Hepatocyte (in vitro differentiated cells): ENCODE results near the gene GIMAP7. TPM values are rescaled to one million over a fixed set of nuclear protein-coding genes. Genes with fewer than 3 reads are reported as not detected.

Experiments
- DNase-seq: peaks from one replicate; pipeline ENCODE4 v3.0.0-alpha.2; 2016; ENCODE audit warnings: low spot score
- H2AFZ ChIP-seq: fragments of 200-600 bp; sonication (generic); 2 replicates; pipeline ENCODE4 v1.6.0; 2016; ENCODE audit warnings: antibody characterized with exemption, mild to moderate bottlenecking
- H3K27ac ChIP-seq: fragments of 200-600 bp; sonication (generic); 2 replicates; pipeline ENCODE4 v1.5.1; 2016; ENCODE audit warnings: mild to moderate bottlenecking
- H3K27me3 ChIP-seq: fragments of 200-600 bp; sonication (generic); 2 replicates; pipeline ENCODE4 v1.6.1; 2016
- H3K36me3 ChIP-seq: fragments of 200-600 bp; sonication (generic); replicated peaks from 2 replicates; pipeline ENCODE4 v1.5.1; 2016; ENCODE audit warnings: low read depth; ENCODE audit not compliant: insufficient read depth
- H3K4me1 ChIP-seq: fragments of 200-600 bp; sonication (generic); 2 replicates; pipeline ENCODE4 v1.5.1; 2016; ENCODE audit warnings: mild to moderate bottlenecking, moderate library complexity; ENCODE audit not compliant: insufficient read depth
- H3K4me2 ChIP-seq: fragments of 200-600 bp; sonication (generic); 2 replicates; pipeline ENCODE4 v1.6.0; 2016
- H3K4me3 ChIP-seq: fragments of 200-600 bp; sonication (generic); 2 replicates; pipeline ENCODE4 v1.5.1; 2016; ENCODE audit warnings: mild to moderate bottlenecking
- H3K79me2 ChIP-seq: fragments of 200-600 bp; sonication (generic); 2 replicates; pipeline ENCODE4 v1.6.0; 2017; ENCODE audit warnings: mild to moderate bottlenecking
- H3K9me2 ChIP-seq: fragments of 200-600 bp; sonication (generic); replicated peaks from 2 replicates; pipeline ENCODE4 v1.6.0; 2017; ENCODE audit warnings: mild to moderate bottlenecking; ENCODE audit not compliant: insufficient read depth
- H3K9me3 ChIP-seq: fragments of 200-600 bp; sonication (generic); 2 replicates; pipeline ENCODE4 v1.5.1; 2016; ENCODE audit warnings: low read depth, mild to moderate bottlenecking
- H4K20me1 ChIP-seq: fragments of 200-600 bp; sonication (generic); 2 replicates; pipeline ENCODE4 v1.6.0; 2016; ENCODE audit warnings: mild to moderate bottlenecking; ENCODE audit not compliant: insufficient read depth, poor library complexity, severe bottlenecking
- CTCF ChIP-seq: fragments of 200-600 bp; sonication (generic); IDR thresholded peaks from 2 replicates; pipeline ENCODE4 v1.5.1; 2016; ENCODE audit warnings: antibody characterized with exemption, mild to moderate bottlenecking; ENCODE audit not compliant: poor library complexity
- EZH2 ChIP-seq: fragments of 200-600 bp; sonication (generic); IDR thresholded peaks from 2 replicates; pipeline ENCODE4 v1.6.1; 2016; ENCODE audit warnings: antibody characterized with exemption, mild to moderate bottlenecking, borderline replicate concordance
- EZH2phosphoT487 ChIP-seq: fragments of 200-600 bp; sonication (generic); IDR thresholded peaks from one replicate; pipeline ENCODE4 v1.6.1; 2018; ENCODE audit warnings: antibody characterized with exemption, mild to moderate bottlenecking, low read depth, moderate library complexity; ENCODE audit not compliant: unreplicated experiment, severe bottlenecking
- WGBS: methylation state at CpG from one replicate; pipeline ENCODE4 v1.1.6; 2016; ENCODE audit warnings: low lambda C conversion rate; ENCODE audit errors: missing lambda C conversion rate; 5-methylcytosine and 5-hydroxymethylcytosine counted together
- polyA plus RNA-seq: library from polyadenylated mRNA; unstranded; fragments of >200 nt; fragmentation: Nextera tagmentation; extraction: Ambion mirVana; gene quantifications from 2 replicates; pipeline ENCODE4 v1.2.1, GENCODE V29; 2016
- total RNA-seq: library from RNA; depleted of rRNA; stranded (reverse); fragments of >200 nt; gene quantifications from 2 replicates; pipeline ENCODE4 v1.2.3, GENCODE V29; 2014

Gene GIMAP7
- total and polyA plus RNA-seq, 2 experiments from 2014 or later, result 0.19 to 0.33 TPM

DNA sequence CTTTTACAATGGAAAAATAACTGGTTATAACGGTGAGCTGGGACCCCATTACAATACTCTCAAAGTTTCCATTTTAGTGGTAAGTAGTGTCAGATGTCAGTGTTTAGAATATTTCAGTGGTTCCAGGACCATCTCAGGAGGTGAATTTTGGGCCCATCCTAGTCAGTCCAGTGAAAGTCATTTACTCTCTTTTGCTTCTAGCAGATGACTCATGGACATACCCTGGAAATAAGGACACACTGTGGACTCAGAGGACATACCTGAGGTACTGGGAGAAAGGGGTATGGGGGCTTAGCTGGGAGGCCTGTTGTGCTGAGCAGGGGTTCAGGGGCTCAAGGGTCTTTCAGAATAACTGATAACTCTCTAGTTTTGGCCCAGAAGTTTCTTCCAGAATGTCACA, 51.9 kb downstream of the GIMAP7 start:
- Histone ChIP-seq H3K4me2 (no peak overlapping the region), H3K9me2 (no peaks in the 10 kb centered on the region), H3K4me1 (no peaks in the 10 kb centered on the region), H3K36me3 (no peaks in the 10 kb centered on the region), H3K79me2 (no peaks in the 10 kb centered on the region), H2AFZ (no peak overlapping the region), H3K27ac (no peak overlapping the region), H3K27me3 (no peaks in the 10 kb centered on the region), H3K9me3 (no peaks in the 10 kb centered on the region), H4K20me1 (no peaks in the 10 kb centered on the region), H3K4me3 (no peak overlapping the region)
- no peak for TF ChIP-seq EZH2
- TF ChIP-seq EZH2phosphoT487, result no peak
- no peak for TF ChIP-seq CTCF
- no peak for DNase-seq
- 72% methylated on average over 1 of the region's 1 CpG for WGBS

- H3K27me3 ChIP-seq, result no peaks in the 10 kb centered on the region
- no peaks in the 10 kb centered on the region for H3K4me1 ChIP-seq
- no peaks in the 10 kb centered on the region for H3K9me2 ChIP-seq
- no peaks in the 10 kb centered on the region for H3K9me3 ChIP-seq
- WGBS, result 71% methylated on average over 9 of the region's 9 CpGs
- no peak within 1 kb of the TSS for H2AFZ ChIP-seq
- H3K4me2 ChIP-seq, result no peak within 1 kb of the TSS
- no peaks in the 10 kb centered on the region for H3K36me3 ChIP-seq
- H3K27ac ChIP-seq, result no peak within 1 kb of the TSS
- TF ChIP-seq CTCF (no peak), EZH2phosphoT487 (no peak), EZH2 (no peak)
- no peak within 1 kb of the TSS for H3K4me3 ChIP-seq
- H3K79me2 ChIP-seq, result no peaks in the 10 kb centered on the region
- DNase-seq, result no peak
- H4K20me1 ChIP-seq, result no peaks in the 10 kb centered on the region
Measured at GRCh38 chr7:150567169-150567568, 52.5 kb downstream of the GIMAP7 start, which contains the start of gene GIMAP4. Gene GIMAP4, plus strand, starts transcription at chr7:150567390. Its CDS starts 2,512 bp downstream, at chr7:150569902.

DNA sequence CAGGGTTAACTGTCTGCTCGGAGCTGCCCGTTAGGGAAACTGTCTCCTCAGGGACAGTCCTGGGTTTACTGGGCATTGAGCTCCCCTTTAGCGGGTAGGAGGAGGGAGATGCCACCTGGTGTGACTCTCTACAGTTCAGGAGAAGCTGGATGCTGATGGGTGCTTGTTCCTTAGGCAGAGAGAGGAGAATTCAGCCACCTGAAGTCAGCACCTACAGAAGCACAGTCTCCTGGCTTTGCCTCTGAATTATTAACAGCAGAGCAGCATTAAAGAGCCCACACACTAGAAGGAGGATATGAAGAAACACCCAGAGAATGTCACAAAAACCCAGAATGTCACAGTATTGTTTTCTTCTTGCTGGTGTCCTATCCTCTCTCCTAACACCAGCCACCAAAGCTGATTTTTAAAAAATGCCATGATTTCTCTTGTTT, 53.2 kb downstream of the GIMAP7 start:
- Histone ChIP-seq H3K27ac (no peak overlapping the region), H3K4me3 (no peak overlapping the region)
- no peak for TF ChIP-seq EZH2
- no peak for TF ChIP-seq EZH2phosphoT487
- no peak for TF ChIP-seq CTCF

DNA sequence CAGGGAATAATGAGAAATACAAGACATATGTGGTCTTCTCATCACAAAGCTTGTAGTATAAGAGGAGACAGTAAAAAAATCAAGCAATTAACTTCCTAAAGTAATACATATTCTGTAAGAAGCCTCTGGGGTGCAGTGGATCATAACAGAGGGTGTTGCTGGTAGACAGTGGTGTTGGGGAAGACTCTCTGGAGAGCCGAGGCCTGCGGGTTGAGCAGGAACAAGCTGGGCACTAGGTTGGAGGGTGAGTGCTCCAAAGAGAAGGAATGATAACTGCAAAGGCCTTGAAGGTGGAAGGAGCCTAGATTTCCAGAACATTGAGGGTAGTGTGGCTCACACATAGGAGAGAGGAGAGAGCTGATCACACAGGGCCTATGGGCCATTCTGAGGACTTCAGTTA, 54.0 kb downstream of the GIMAP7 start:
- Histone ChIP-seq H3K79me2 (no peaks in the 10 kb centered on the region), H3K27ac (no peak overlapping the region), H4K20me1 (no peaks in the 10 kb centered on the region), H3K4me1 (no peaks in the 10 kb centered on the region), H3K4me2 (no peak overlapping the region), H3K4me3 (no peak overlapping the region), H3K9me2 (no peaks in the 10 kb centered on the region), H3K36me3 (no peaks in the 10 kb centered on the region), H3K27me3 (no peaks in the 10 kb centered on the region), H2AFZ (no peak overlapping the region), H3K9me3 (no peaks in the 10 kb centered on the region)
- TF ChIP-seq EZH2phosphoT487, result no peak
- no peak for TF ChIP-seq EZH2
- TF ChIP-seq CTCF, result no peak
- DNase-seq, result no peak
- 65% methylated on average over 2 of the region's 2 CpGs for WGBS

More for the DNA sequence above, 53.2 kb downstream of the GIMAP7 start:
- Histone ChIP-seq H3K4me2 (no peak overlapping the region), H3K4me1 (no peaks in the 10 kb centered on the region), H3K9me3 (no peaks in the 10 kb centered on the region), H3K9me2 (no peaks in the 10 kb centered on the region), H2AFZ (no peak overlapping the region), H4K20me1 (no peaks in the 10 kb centered on the region), H3K36me3 (no peaks in the 10 kb centered on the region), H3K79me2 (no peaks in the 10 kb centered on the region), H3K27me3 (no peaks in the 10 kb centered on the region)
- no peak for DNase-seq
- WGBS, result 77% methylated on average over 3 of the region's 3 CpGs
